ENCODE measurements around the gene TEX14.

TEX14 gene

GRCh38 chr17:58691701-58692238 is at the start of gene TEX14:
TSS of gene TEX14 (minus strand) at chr17:58692045. CDS start at chr17:58652001, 40,044 bp downstream.
- H3K27ac ChIP-seq, result peak within 1 kb of the TSS; percentile 88
- no peak for TF ChIP-seq CTCF (IDR thresholded peaks at IDR 0.05)

- H3K27ac ChIP-seq, result no peak overlapping the region
- TF ChIP-seq CTCF (IDR thresholded peaks at IDR 0.05), result no peak
- no peak for TF ChIP-seq ZFX (IDR thresholded peaks at IDR 0.05; ENCODE audit: borderline replicate concordance)
Observed at GRCh38 chr17:58741121-58741625, 49.3 kb upstream of the TEX14 start.

GRCh38 chr17:58734811-58735210 is 43.0 kb upstream of the TEX14 start:
- TF ChIP-seq CTCF (IDR thresholded peaks at IDR 0.05), result no peak
- no peak for TF ChIP-seq ZFX (IDR thresholded peaks at IDR 0.05; ENCODE audit: borderline replicate concordance)
- no peak overlapping the region for H3K27ac ChIP-seq

- no peak overlapping the region for H3K27ac ChIP-seq
- TF ChIP-seq CTCF (IDR thresholded peaks at IDR 0.05) (no peak), ZFX (IDR thresholded peaks at IDR 0.05; ENCODE audit: borderline replicate concordance) (no peak)
Observed at GRCh38 chr17:58734040-58734439, 42.2 kb upstream of the TEX14 start.

GRCh38 chr17:58730937-58731336 is 39.1 kb upstream of the TEX14 start:
- TF ChIP-seq ZFX (IDR thresholded peaks at IDR 0.05; ENCODE audit: borderline replicate concordance) (no peak), CTCF (IDR thresholded peaks at IDR 0.05) (no peak)

GRCh38 chr17:58728798-58729197 is 37.0 kb upstream of the TEX14 start:
- no peak overlapping the region for H3K27ac ChIP-seq
- TF ChIP-seq CTCF (IDR thresholded peaks at IDR 0.05), result no peak
- TF ChIP-seq ZFX (IDR thresholded peaks at IDR 0.05; ENCODE audit: borderline replicate concordance), result no peak

More at GRCh38 chr17:58730937-58731336, 39.1 kb upstream of the TEX14 start:
- no peak overlapping the region for H3K27ac ChIP-seq

- H3K27ac ChIP-seq, result no peak overlapping the region
- no peak for TF ChIP-seq CTCF (IDR thresholded peaks at IDR 0.05)
- no peak for TF ChIP-seq ZFX (IDR thresholded peaks at IDR 0.05; ENCODE audit: borderline replicate concordance)
Observed at GRCh38 chr17:58722696-58723095, 30.9 kb upstream of the TEX14 start.

All from 22Rv1 (cell line).